Activated CD4-positive, alpha-beta T cell treated with anti-CD3 and anti-CD28 coated beads, Interleukin-2, Interleukin-4, amounts not matched to agents 100 ng/mL and 50 ng/mL, durations not matched to agents 16 hours and 8 hours (primary cell): ENCODE data around the gene NEDD1.

Experiments
- DNase-seq: peaks from one replicate; pipeline ENCODE4 v3.0.0-alpha.2; 2020; ENCODE audit warnings: low spot score

The NEDD1 gene

GRCh38 chr12:96902076-96902475 lies 5.0 kb upstream of the NEDD1 start:
- no peak for DNase-seq

- no peak for DNase-seq
Observed at GRCh38 chr12:96906498-96906848, 584 bp upstream of the NEDD1 start.

DNA sequence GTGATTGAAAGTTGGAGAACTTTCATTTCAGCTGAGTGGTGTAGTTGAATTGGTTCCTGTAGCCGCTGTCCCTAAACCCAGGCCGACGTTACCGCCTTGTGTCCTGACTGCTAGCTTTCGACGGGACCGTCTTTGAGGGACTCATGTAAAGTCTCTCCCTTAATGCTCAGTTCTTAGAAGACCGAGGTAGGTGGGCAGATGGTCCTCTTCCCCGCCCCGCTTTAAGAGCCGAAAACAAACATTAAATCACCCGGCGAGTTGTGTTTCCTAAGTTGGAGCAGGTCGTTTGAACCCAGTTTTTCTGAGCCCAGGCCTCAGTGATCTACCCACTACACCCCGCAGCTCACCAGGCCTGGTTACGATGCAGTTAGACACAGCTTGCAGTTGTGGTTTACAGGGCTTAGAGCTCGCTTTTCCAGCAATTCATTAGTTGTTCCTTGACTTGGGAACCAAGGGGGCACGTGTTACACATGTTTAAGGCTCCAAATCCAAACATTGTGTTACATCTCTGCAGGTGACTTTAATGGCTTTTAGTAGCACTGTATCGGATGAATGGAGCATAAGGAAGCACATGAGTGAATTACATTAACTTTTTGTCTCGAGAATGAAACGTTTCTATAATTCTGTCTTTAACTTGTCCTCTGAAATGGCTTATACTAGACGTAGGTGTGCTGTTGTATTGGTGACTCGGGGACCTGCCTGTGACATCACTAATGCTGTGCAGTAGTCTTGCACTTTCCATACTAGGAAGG lies 790 bp downstream of the NEDD1 start:
- DNase-seq = peak; percentile 11

DNA sequence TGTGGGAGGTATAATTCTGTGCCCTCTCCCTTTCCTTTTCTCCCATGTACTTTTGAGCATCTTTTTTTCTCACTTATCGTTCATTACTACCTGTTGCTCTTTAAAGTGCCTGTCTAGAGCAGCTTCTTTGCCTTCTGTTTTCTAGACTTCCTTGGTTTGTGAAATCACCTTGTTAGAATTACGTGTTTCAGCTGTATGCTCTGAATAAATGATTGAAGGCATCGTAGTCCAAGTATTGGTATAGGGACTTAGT lies 1.3 kb downstream of the NEDD1 start:
- no peak for DNase-seq

GRCh38 chr12:96912261-96912660 lies 5.2 kb downstream of the NEDD1 start:
- DNase-seq = no peak

DNA sequence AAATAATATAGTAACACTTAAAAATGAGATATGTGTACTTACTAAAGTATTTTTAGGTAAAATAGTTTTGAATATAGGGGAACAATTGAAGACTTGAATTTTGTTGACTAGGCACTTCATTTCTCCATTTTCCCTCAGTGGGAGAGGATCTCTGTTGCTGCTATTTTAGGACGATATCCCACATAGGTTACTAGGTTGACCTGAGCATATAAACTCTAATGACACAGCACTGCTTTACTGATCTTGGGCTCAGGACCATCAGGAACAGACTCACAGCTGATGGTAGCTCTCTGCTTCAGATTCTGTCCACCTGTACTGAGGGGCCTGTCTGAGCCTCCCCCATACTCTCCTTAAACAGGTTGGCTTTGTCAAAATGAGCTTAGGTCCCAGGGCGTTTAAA lies 5.9 kb downstream of the NEDD1 start:
- DNase-seq = no peak

GRCh38 chr12:96919510-96920210 lies 12.6 kb downstream of the NEDD1 start:
- no peak for DNase-seq

- no peak for DNase-seq
Observed at GRCh38 chr12:96948782-96949181, 41.7 kb downstream of the NEDD1 start.

GRCh38 chr12:96979532-96979931 lies 72.5 kb downstream of the NEDD1 start:
- no peak for DNase-seq

- no peak for DNase-seq
Observed at GRCh38 chr12:96980991-96981414, 73.9 kb downstream of the NEDD1 start.

DNA sequence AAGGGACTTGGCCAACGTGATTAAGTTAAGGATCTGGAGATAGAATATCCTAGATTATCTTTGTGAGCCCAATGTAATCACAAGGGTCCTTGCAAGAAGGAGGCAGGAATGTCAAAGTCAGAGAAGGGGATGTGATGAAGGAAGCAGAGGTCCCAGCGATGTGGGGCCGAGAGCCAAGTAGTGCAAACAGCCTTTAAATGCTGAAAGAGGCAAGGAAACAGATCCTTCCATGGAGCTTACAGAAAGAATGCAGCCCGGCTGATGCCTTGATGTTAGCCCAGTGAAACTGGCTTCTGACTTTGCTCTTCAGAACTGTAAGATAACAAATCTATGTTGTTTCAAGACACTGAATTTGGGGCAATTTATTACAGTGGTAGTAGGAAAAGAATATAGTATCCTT lies 74.9 kb downstream of the NEDD1 start:
- DNase-seq = no peak

DNA sequence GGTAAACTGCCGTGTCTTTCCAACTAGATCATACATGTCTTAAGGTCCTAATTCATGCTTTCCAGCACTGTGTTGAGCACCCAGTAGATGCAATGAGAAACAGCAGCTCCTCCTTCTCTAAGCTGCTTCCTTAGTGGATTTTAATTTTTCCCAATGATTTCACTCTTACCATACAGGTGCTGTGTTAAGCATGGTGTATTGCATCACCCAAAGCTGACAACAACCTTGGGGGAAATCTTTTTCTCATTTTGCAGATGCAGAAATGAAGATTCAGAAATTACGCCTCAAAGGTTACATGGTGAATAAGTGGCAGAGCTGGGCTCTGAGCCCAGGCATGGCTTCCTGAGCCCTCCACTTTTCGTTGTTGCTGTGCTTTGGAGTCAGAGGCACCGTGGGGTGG lies 75.6 kb downstream of the NEDD1 start:
- no peak for DNase-seq

GRCh38 chr12:96985515-96986362 lies 78.7 kb downstream of the NEDD1 start:
- peak; percentile 11 for DNase-seq

DNA sequence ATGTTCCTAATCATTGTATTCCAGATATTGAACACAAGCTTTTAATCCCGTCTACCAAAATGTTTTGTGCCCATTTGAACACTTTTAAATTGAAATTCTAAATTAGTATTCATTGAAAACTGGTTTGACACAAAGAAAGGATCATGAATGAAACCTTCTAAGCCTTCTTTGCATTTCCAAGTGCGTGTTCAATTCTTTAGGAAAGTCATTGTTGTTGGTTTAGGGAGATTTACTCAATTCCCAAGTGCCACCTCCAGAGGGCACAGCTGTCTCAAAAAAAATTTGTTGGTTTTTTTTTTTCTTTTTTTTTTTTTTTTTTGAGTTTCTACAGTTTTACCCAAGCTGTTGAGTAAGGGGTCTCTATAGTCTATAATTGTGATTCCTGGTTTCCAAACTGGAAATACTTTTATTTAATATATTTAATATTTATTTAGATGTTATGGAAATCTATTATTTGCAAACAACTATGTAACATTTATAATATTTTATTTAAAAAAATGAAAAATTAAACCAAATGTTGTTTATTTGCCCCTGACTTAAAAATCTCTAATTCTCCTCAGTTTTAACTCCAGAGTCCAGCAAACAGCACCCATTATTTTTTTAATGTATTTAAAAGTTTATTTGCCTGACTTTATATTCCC lies 79.9 kb downstream of the NEDD1 start:
- peak; percentile 4 for DNase-seq

GRCh38 chr12:96988919-96989318 lies 81.9 kb downstream of the NEDD1 start:
- no peak for DNase-seq

- DNase-seq = peak; percentile 8
Observed at GRCh38 chr12:96989916-96990315, 82.9 kb downstream of the NEDD1 start.

DNA sequence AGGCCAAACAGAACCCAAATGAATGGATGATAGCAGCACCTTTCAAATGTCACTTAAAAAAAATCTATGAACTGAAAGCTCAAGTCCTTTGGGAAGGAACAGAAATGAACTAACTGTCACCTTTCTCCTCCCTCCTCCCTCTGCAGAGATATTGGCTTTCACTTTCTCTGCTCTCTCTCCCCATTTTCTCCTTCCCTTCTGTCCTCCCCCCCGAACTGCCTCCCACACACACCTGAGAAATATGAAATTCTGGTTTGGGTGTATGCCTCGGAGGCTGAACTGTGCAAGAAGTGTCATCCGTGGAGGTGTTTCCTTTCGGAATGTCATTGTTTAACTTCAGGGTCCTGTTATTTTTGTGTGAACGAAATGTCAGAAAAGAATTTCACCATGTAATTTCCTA lies 87.8 kb downstream of the NEDD1 start:
- DNase-seq = no peak

- DNase-seq = no peak
Observed at GRCh38 chr12:96995861-96996260, 88.8 kb downstream of the NEDD1 start.

DNA sequence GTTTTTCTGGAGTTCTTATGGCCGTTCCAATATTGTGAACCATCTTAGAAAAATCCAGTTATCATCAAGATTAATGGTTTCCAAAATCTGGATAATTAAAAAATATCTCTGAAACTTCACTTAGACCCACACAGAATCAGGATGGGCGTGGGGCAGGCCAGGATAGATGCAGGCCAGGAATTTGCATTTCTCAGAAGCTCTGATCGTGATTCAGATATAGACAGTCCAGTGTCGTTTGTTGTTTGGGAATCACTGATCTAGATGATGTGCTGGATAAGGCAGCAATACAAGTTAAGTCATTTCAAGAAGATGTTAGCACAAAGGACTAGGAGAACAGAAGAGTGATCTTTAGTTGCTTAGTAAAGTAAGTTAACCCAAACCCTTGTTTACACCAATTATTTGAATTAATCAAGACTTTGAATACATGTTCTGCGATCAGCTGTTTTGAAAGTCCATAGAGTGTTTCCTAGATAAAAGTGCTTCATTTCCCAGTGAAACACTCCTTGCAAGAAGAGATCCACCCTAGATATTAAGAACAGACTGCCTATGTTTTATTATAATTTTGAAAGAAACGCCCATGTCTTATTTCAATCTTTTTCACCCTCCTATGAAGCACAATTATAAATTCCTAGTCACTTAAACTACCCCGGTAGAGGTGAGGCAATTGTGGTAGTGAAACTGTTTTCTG lies 90.9 kb downstream of the NEDD1 start:
- DNase-seq = no peak

DNA sequence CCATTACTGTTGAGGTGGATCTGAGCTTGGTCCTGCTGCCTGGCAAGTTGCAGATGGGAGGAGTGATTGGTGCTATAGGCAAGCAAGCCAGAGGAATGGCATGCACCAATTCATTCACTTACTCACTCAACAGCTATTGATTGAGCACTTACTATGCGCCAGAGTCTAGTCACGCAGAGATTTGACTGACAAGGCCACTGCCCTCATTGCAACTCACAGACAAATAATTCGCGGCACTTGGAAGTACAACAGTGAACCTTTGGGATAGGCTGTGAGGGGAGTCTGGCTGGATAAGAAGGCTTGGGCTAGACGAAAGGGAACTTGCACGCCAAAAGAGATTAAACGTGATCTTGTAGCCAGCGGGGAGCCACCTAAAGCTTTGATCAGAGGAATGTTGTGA lies 96.2 kb downstream of the NEDD1 start:
- DNase-seq = no peak
